Measurements from ENCODE around the gene AK2.
"Not testable (repeated sequence)": the region's sequence is repeated elsewhere in the genome, so short reads cannot be mapped to it uniquely, and the experiment has no call there.

The AK2 gene

DNA sequence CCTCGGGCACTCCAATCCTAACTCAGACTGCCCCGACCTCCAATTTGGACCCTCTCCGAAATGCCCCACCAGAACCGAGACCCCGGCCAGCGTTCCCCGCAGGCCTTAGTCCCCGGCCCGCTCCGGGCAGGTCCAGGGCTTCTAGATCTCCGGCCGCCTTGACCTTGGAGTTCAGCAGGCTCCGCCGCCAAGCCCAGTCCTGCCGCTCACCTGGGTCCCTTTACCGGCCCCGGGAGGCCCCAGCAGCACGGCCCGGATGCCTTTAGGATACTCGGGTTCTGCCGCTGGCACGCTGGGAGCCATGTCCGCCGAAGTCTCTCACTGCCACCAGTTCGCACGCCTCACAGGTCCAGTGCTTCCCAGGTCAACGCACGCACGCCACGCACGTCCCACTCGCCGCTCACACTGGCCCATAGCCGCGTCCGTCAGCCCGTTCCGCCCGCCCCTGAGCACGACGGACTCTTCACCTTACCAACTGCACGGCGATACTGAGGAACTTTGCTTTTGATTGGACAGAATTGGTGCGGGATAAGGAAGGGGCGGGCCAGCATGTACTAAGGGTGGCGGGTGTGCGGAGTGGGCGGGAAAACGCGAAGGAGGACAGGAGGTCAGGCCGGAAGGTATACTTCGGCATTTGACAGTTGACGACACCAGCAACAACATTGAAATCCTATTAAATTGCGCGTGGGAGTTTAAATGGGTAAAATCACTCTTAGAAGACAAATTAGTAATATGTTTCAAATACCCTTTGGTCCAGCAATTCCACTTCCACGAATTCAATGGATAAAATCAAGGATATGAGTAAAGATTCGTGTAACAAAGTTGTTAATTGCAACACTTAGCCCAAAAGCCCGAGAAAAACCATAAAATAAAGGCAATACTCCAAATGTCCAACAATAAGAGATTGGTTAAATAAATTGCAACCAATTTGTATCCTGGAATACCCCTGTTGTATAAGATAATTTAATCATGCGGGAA is at the start of gene AK2:
Gene AK2, minus strand, starts transcription at position 358 of the 978 bp plus-strand sequence. Its CDS starts 55 bp downstream, at position 303.
- DNase-seq (ENCODE audit: low read depth in 2 of 2) = peak; percentile 72 to 75

DNA sequence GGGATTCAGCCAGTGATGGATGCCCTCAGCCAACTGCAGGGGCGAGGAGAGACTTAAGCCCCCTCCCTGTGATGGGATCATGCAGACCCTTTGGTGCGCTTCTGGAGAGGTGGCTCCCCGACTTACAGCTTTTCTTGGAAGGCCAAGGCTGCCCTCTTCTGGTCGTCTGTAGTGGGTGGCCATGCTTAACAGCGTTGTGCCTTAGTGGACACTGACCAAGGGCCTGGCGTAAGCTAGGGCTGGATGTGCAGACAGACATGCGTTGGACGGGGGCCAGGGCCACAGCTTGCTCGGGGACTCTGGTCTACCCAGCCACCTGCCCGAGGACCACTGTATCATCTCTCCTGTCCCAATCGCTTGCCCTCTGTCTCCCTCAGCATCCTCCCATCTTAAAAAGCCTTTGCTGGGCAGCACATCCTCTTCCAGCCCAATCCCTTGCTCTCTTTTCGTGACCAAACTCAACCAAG is 49.7 kb upstream of the AK2 start:
- DNase-seq (ENCODE audit: low read depth in 2 of 2) = no peak

GRCh38 chr1:33085332-33085731 is 48.6 kb upstream of the AK2 start:
- no peak for DNase-seq (ENCODE audit: low read depth in 2 of 2)

GRCh38 chr1:33082575-33083108 is 46.0 kb upstream of the AK2 start:
- no peak for DNase-seq (ENCODE audit: low read depth in 2 of 2)

DNA sequence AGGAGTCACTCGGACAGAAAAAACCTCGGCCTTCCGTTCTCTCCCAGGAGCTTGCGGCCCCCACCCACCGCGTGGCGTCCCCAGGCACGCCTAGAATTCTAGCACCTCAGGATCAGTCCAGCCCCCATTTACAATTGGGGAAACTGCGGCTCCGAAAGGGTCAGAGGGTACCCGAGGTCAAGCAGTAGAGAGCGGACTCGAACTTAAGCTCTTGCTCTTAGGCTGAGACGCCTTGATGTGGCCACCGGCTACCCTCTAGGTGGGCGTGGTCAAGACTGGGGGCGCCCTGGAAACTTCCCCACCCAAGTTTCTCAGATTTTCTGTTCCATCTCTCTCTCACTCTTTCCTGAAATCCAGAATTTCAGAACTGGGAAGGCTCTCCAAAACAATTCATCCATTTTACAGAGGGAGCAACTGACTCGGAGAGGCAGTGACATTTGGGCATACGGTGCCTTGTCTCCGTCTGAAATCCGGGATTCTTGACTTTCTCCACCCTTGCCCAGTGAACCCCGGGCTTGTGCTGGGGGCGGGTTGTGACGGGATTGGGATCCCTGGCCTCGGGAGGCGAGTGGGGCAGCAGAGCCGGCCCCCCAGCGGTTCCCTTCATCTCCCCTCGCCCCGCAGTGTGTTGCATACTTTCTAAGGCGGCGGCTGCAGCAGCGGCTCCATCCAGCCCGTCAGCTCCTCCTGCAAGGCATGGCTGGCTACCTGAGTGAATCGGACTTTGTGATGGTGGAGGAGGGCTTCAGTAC is 45.0 kb upstream of the AK2 start:
- no peak for DNase-seq (ENCODE audit: low read depth in 2 of 2)

DNA sequence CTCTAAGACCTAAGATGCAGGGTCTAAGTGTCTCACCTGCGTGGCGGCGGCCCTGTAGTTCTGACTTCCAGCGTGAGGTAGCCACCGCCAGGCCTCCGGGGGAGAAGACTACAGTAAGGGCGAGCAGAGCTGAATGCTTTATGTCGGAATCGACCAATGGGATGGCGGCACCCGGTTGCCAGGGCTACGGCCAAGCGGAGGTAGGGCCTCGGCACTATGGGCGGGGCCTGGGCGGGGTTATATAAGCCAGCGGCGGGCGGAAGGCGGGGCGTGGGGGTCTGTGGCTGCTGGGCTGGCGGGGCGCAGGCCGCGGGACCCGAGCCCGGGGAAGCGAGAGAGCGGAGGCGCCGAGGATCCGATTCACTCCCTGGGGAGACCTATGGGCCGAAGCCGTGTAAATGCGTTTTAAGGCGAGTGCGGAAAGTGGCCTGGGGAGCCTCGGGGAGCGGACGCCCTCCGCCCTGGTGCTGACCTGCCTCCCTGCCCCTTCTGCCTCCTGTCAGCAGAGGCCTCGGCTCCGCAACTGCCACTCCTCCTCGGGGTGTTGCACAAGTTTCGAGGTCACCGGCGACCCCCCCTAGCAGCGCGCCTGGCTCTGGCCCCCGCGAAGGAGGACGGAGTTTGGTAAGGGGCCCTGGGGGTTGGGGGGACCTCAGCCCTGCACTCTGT is 44.3 kb upstream of the AK2 start, which contains the start of gene AZIN2:
Gene AZIN2, plus strand, starts transcription at position 269 of the 669 bp plus-strand sequence. CDS start 1,097 bp downstream, outside the sequence.
- peak; percentile 96 to 98 for DNase-seq (ENCODE audit: low read depth in 2 of 2)

DNA sequence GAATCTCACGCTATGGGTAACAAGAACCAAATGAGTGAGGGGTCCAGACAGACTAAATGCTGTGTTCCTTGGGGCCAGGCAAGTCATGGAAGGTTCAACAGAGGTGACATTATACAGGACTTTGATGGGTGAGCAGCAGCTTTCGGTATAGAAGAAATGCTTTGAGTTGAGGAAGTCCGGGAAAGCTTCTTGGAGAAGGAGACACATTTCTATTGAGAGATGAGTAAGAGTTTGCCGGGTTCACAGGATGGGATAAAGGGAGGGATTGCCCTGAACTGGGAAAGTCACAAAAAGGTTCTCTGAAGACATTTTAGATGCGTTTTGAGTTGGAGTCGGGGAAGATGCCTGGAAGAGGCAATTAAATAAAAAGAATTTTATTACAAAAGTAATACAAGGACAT is 43.7 kb upstream of the AK2 start:
- DNase-seq (ENCODE audit: low read depth in 2 of 2) = no peak

DNA sequence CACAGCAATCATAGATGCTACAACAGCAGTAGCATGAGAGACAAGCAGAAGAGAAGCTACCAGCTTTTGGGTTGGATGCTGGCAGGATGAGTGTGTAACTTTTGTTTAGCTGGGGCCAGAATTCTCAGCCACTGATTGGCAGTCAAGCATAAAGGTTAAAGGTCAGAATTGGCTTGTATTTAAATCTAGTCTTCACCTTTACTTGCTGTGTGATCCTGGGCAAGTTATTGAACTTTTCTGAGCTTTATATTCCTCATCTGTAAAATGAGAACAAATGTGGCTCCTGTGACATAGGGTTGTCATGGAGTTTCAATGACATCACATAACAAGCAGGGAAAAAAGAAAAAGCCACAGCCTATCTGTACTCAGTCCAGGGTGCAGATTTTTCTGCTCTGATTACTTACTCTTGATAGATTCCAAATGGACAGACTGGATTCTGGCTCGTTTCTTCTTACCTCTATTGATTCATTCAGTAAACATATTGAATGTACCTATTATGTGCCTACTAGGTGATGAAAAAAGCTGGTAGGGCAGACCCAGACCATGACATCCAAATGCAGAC is 41.4 kb upstream of the AK2 start:
- DNase-seq (ENCODE audit: low read depth in 2 of 2) = no peak

GRCh38 chr1:33074193-33074945 is 37.7 kb upstream of the AK2 start:
- DNase-seq (ENCODE audit: low read depth in 2 of 2) = no peak

DNA sequence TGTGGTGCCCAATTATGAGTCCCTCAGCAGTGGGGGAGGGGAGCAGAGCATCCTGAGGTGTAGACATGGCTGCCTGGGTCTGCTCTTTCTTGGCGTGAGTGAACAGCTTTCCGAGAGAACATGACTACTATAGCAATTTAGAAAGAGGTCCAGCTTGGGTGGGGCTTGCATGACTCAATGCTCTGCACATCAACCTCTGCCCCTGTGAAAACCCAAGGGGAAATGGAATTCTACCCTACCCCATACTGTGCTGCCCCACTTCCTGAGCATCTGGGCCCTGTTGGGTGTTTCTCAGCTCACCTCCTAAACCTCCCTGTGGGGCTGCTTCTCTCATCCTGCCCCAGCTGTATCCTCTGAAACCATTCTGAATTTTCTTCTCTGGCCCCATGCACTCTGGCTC is 36.0 kb upstream of the AK2 start:
- DNase-seq (ENCODE audit: low read depth in 2 of 2) = no peak

- no peak for DNase-seq (ENCODE audit: low read depth in 2 of 2)
These were observed 33.9 kb upstream of the AK2 start for GRCh38 chr1:33070628-33071027.

GRCh38 chr1:33068108-33068507 is 31.4 kb upstream of the AK2 start:
- not testable (repeated sequence) for DNase-seq (ENCODE audit: low read depth in 2 of 2)

DNA sequence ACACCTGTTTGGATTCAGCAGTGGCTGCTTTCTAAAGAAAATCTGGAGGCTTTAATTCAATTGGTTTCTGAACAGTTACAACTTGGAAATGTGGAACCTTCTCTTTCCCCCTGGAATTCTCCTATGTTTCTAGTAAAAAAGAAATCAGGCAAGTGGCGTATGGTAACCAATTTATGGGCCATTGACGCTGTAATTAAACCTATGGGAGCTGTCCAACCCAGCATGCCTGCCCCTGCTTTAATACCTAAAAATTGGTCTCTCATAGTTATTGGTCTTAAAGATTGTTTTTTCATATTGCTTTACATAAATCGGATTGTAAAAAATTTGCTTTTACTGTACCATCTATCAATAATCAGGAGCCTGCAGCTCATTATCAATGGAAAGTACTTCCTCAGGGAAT is 29.8 kb upstream of the AK2 start:
- not testable (repeated sequence) for DNase-seq (ENCODE audit: low read depth in 2 of 2)

GRCh38 chr1:33065301-33065700 is 28.6 kb upstream of the AK2 start:
- no peak for DNase-seq (ENCODE audit: low read depth in 2 of 2)

GRCh38 chr1:33064284-33064683 is 27.6 kb upstream of the AK2 start:
- not testable (repeated sequence) for DNase-seq (ENCODE audit: low read depth in 2 of 2)

DNA sequence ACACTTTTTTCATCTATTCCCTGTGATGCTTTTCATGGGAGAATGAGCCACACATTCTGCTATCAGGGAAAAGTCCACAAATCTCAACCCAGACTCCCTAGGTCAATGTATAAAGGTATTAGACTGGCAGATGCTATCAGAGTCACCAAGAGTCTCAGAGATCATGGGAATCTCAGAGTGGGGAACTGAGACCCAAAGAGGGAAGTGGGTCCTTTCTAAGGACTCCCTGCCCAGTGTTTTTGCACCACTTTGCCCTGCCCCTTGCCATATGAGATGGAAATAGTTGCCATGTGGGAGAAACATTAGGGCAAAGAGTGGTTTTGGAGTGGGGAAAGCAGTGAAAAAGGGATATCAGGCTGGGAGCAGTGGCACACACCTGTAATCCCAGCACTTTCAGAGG is 25.2 kb upstream of the AK2 start:
- no peak for DNase-seq (ENCODE audit: low read depth in 2 of 2)

- DNase-seq (ENCODE audit: low read depth in 2 of 2) = no peak
These were observed 23.9 kb upstream of the AK2 start for GRCh38 chr1:33060579-33061083.

DNA sequence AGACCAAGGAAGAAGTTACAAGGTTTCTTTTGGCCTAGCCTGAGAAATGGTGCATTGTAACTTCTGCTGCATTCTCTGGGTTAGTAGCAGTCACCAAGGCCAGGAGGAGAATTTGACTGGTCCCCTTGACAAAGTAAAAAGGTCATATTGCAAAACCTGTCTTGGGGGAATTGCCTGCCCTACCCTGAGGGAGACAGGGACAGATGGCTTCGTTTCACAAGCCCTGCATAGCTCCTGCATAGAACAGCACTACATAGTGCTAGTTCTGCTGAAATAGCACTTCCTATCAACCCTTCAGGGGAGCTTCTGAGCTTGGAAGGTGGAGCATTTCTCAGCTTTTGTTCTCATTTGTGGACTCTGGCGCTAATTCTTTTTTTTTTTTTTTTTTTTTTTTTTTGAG is 20.4 kb upstream of the AK2 start:
- DNase-seq (ENCODE audit: low read depth in 2 of 2) = no peak

GRCh38 chr1:33056426-33056825 is 19.7 kb upstream of the AK2 start:
- no peak for DNase-seq (ENCODE audit: low read depth in 2 of 2)
